HG03439 (cell line): ENCODE results near the gene ZNF593OS.

Experiments used
- ATAC-seq: cut with Tn5 transposase; IDR thresholded peaks from one replicate; pipeline ENCODE4 v1.9.1; 2021; ENCODE audit warnings: mild to moderate bottlenecking, moderate library complexity; ENCODE audit not compliant: unreplicated experiment

Gene ZNF593OS

GRCh38 chr1:26160527-26161414 lies 10.9 kb downstream of the ZNF593OS start:
- ATAC-seq, result no peak

DNA sequence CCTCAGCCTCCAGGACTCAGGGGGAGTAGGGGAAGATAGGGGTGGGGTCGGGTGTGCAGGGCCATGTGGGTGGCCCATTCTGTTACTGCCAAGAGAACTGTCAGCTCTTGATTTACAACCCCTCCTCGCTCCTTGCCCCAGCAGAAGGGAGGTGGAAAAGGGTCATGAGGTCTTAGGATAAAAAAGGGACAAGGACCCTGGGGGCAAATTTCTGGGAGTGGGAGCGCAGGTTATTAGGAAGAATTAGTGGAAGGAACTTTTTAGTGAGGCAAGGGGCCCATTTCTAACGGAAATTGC lies 11.9 kb downstream of the ZNF593OS start:
- ATAC-seq, result no peak

DNA sequence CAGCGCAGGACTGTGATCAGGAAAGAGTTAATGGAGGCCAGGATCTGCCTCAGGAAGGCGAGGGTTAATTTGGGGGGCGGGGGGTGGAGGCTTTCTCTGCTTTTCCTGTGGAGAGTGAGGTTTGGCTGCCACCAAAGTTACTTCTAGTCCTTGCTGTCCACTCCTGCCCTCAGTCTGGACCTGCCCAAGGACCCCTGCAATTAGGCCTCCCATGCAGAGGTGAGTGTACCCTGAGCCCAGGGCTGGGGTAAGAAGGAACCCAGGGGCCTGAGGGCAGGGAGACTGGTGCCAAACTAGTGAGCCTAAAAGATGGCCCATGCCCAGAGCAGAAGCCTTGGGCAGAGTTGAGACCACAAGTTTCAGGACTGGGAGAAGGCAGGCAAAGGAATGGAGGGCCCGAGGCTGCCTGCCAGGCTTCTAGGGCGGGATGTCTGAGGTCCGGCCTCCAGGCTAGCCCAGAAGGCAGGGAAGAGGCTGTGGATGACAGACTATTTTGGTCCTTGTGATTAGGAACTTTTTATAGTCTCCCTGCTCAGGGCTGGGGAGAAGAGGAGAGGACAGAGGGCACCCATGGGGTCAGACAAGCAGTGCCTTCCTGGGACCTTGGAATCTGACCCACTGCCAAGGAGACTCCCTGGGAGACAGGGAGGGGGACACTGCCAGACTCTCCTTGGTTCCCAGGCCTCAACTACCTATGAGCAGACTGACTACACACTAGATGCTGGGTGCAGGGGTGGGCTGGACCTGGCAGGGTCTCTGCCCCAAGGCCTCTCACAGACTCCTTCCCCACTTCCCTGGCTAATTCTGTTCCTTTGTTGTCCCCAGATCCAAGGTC lies 12.5 kb downstream of the ZNF593OS start, which contains the start of gene FAM110D:
Gene FAM110D (plus strand): TSS at position 172 of the 835 bp plus-strand sequence. CDS start 2,213 bp downstream, outside the sequence.
- ATAC-seq, result no peak

DNA sequence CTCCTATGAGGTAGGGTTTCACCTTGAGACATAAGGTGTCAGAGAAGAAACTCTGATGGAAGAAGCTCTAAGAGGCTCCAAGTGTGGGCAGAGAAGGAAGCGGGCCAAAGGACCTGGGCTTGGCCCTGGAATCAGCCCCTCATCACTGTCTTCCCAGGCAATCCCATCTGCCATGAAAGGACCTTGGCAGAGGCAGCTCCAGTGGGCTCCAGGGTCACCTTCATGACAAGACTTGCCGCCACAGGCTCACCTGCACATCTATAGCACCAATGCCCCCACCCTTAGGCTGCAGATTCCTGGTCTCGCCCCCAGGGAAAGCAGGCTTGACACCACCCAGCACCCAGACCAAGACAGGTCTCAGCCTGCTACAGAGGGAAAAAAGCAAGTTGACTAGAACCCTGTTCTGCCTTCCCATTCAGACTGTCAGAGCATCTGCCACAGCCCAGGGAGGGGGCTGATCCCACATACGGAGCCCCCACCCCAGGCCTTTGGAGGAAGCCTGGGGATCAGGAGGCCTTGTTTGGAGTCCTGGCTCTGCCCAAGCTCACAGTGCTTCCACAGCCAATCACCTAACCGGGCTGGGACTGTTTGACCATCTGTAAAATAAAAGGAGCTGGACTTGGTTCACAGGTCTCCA lies 13.2 kb downstream of the ZNF593OS start:
- no peak for ATAC-seq

- no peak for ATAC-seq
Measured at GRCh38 chr1:26156285-26157038, 15.2 kb downstream of the ZNF593OS start.

- no peak for ATAC-seq
Measured at GRCh38 chr1:26155370-26156284, 16.0 kb downstream of the ZNF593OS start.

DNA sequence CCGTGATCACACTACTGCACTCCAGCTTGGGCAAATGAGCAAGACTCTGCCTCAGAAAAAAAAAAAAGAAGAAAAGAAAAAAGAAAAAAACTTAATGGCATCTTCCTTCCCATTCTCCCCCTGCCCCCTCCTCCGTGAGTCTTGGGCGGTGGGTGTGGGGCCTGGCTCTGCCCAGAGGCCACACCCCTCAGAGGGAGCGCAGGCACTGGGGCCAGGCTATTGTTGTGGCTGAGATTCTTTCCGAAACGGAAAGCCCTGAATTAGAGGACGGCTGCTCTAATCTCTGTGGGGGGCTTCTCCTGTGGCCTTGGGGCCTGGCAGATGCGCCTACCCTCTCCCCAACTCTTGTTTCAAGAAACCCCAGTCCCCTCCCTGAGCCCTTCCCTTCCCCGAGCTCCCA lies 16.9 kb downstream of the ZNF593OS start:
- ATAC-seq, result no peak

DNA sequence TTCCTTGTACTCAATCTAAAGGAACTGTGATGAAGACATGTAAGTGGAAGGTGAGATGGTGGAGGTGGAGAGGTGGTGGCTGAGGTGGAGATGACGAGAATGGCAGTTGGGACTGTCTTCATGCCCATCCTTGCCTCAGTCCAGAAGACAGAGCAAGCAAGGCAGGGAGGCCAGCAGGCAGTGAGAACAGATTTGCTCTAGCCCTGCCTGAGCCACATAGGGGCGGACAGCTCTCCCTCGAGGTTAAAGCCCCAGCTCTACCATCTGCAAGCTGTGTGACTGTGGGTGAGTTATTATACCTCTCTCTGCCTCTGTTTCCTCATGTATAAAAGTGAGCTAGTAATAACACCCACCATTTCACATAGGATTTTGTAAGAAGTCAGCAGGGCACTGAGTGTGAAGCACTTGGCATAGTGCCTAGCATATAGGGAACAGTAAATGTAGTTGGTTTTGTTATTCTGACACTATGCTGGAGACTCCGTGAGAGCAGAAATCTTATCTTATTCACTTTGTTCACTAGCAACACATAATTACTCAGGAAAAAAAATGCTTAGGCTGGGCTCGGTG lies 17.6 kb downstream of the ZNF593OS start:
- no peak for ATAC-seq

- ATAC-seq, result no peak
Measured at GRCh38 chr1:26148887-26149286, 22.7 kb downstream of the ZNF593OS start.

DNA sequence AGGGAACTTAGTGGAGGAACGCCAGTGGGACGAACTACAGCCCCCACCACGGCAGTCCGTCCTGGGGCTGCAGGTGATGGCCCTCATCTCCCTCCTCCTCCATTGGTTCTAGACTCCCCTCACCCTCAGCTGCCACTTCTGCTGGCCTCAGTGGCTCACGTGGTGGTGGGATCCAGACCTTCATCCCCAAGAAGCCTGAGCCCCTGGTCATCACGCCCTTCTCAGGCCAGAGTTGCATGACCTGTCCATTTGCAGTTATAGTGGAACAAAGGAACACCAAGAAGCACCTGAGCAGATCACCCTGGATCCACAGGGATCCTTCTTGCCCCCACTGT lies 25.7 kb downstream of the ZNF593OS start:
- ATAC-seq, result no peak

DNA sequence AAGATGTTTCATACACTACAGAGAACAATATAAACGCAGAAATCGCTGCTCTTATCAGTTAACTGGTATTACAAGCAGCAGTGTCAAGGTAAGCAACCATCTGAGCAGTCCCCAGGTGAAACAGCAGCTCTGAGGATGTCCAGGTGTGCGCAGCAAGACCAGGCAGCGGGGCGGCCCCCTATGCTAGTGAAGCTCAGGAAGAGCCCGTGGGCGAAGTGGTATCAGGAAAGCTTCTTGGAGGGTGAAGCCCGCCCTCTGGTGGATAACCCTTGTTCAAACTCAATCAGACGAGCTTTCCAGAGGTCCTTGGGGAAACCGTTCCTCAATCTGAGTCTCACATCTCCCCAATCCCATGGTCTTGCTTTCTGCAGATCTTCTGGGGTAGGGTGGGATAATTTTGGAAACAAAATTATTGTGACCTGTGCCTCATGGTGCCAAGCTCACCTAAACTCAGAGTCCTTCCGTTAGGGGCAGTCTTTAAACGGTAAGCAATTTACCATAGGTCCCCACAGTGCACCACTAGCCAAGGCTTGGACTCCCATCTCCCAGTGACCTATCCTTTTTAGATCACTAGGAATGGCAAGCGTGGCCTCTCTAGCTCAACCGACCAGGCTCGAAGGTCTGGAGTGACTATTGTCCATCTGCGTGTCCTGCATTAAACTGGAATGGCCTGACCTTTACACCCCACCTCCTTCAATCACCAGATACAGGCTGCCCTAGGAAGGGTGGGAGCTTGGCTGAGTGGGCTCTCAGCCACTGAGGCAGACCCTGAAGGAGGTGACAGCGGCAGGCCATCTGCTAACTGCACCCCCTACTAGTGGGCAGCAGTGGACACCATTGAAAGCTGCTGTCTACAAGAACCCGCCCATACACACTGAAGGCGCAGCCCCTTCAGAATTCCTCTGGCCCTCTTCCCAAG lies 26.3 kb downstream of the ZNF593OS start:
- ATAC-seq, result no peak

- no peak for ATAC-seq
Measured at GRCh38 chr1:26142159-26142558, 29.5 kb downstream of the ZNF593OS start.

- ATAC-seq, result no peak
Measured at GRCh38 chr1:26138974-26139558, 32.6 kb downstream of the ZNF593OS start.

- ATAC-seq, result no peak
Measured at GRCh38 chr1:26134466-26134865, 37.2 kb downstream of the ZNF593OS start.

- no peak for ATAC-seq
Measured at GRCh38 chr1:26132834-26133167, 38.8 kb downstream of the ZNF593OS start.

DNA sequence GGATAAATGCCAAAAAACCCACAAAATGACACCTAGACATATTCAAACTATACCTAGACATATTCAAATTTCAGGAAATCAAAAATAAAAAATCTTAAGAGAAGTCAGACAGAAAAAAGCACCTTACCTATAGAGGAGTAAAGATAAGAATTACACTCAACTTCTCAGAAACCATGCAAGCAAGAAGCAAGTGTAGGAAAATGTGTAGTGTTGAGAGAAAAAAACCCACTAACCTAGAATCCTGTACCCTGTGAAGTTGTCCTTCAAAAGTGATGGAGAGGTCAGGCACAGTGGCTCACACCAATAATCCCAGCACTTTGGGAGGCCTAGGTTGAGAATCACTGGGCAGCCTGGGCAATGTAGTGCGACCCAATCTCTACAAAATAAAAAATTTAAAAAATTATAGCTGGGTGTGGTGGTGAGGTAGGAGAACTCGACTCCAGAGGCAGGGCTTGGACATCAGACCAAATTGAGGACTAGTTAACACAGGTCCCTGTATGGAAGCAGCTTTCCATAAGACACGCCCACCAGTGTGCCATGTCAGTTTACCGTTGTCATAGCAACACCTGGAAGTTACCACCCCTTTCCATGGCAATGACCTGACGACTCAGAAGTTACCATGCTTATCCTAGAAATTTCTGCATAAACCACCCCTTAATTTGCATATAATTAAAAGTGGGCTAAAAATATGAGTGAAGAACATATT lies 39.4 kb downstream of the ZNF593OS start:
- ATAC-seq, result no peak

GRCh38 chr1:26130695-26131094 lies 40.9 kb downstream of the ZNF593OS start:
- ATAC-seq, result no peak

- no peak for ATAC-seq
Measured at GRCh38 chr1:26129778-26130177, 41.9 kb downstream of the ZNF593OS start.
